ENCODE data around the gene RDH11.
"Not testable (repeated sequence)": the region's sequence is repeated elsewhere in the genome, so short reads cannot be mapped to it uniquely, and the experiment has no call there.

RDH11 gene

DNA sequence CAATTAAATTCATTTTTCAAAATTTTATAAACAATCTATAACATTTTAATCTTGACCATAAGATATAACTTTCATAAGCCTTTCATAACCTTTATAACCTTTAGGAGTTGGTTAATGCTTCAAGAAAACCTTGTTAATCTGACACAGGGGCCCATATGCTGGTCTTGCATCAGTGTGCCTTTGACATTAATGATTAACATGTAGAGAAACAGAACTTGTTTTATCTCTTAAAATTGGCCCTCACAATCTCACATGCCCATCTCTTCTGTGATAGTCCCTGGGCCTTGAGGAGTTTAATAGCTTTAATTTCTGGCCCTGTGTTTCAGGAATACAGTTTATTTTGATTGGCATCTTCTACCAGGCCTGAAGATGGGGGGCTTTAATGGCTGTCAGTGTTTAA, 13.8 kb upstream of the RDH11 start:
- not testable (repeated sequence) for H3K4me3 ChIP-seq (ENCODE audit: low read length); DNase-seq (ENCODE audit: low read depth, low spot score)

DNA sequence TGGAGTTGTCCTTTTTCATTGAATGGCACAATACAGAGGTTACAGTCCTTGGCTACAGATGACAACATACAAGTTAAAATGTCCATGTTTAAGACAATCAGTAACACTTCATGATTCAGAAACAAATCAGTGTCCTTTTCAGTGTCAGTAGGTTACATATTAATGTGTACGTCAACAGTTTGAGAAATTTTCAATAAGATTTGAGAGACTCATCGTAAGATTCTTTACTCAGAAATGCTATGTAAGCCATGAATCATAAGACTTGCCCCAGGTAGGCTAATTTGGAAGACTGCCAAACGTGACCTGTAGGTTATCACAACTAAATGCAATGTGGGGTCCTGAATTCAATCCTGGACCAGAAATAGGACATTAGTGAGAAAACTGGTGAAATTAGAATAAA, 9.6 kb upstream of the RDH11 start:
- DNase-seq (ENCODE audit: low read depth, low spot score): no peak
- H3K4me3 ChIP-seq (ENCODE audit: low read length): no peak overlapping the region

DNA sequence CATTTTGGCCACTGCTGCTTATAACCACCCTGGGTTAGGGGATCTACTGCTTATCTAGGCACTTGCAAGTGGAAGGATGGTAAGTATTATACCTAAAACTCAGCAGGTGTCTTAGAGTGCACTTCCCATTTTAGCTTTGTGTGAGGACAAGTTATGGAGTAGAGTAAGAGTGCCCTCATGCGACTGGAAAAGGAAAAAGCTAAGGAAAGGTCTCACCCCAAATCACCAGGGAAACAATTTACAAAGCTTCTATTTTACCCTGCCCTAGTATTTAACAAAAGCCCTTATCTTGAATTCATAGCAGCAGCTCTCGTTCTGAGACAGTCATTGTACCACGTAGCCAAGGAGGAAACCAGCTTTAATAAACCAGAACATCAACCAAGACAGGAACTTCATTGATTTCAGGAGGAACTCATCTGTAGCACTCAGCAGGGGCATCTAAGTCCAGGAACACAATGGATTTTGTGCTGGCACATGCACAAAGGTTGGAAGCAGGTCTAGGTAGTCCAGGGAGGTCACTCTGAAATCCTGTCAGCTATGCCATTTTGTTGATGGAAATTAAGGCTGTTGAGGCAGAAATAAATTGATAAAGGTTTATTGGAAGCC, 9.0 kb upstream of the RDH11 start:
- DNase-seq (ENCODE audit: low read depth, low spot score): peak; percentile 67
- H3K4me3 ChIP-seq (ENCODE audit: low read length): no peak overlapping the region

DNA sequence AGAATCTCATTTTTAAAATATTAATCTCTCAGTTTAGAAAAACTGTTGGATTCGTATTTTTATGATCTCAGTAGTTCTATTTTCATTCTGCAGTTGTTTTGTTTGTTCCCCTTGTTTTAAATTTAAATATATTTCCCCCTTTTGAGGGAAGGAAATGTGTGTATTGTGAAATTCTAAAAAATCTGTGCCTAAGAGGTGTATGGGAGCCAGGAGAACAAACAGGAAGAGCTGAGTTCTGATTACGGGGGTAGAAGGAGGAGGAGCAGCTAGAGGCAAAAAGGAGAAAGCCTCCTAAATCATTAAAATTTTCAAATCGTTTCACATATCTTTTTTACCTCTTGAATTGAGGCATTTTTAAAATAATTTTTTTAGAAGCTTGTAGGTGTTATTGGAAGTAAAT, 8.4 kb upstream of the RDH11 start:
- no peak for DNase-seq (ENCODE audit: low read depth, low spot score)
- H3K4me3 ChIP-seq (ENCODE audit: low read length): no peak overlapping the region

DNA sequence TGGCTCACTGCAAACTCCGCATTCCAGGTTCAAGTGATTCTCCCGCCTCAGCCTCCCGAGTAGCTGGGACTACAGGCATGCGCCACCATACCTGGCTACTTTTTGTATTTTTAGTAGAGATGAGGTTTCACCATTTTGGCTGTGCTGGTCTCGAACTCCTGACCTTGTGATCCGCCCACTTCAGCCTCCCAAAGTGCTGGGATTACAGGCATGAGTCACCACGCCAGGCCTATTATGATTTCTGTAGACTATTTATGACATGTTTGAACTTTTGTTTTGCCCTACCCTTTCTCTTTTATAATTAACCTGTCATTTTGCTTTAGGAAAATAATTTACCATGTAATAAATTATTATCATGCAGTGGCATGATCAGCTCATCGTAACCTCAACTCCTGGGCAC, 5.9 kb upstream of the RDH11 start, which contains the start of gene RDH12:
TSS of gene RDH12 (plus strand) at position 395 of the 400 bp plus-strand sequence. CDS start 20,757 bp downstream, outside the sequence.
- not testable (repeated sequence) for DNase-seq (ENCODE audit: low read depth, low spot score); H3K4me3 ChIP-seq (ENCODE audit: low read length)

DNA sequence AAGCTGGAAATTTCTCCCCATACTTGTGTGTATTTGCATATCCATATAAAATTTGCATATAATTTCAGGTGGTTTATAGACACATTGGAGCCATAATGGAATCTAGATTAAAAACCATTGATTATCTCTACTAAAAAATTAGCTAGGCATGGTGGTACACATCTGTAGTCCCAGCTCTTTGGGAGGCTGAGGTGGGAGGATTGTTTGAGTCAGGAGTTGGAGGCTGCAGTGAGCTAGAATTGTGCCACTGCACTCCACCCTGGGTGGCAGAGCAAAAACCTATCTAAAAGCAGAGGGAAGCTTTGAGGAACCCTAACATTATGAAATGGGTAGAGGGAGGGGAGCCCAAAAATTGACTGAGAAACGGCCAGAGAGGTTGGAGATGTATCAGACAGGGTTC, 2.6 kb upstream of the RDH11 start:
- DNase-seq (ENCODE audit: low read depth, low spot score): no peak
- H3K4me3 ChIP-seq (ENCODE audit: low read length): no peak overlapping the region

DNA sequence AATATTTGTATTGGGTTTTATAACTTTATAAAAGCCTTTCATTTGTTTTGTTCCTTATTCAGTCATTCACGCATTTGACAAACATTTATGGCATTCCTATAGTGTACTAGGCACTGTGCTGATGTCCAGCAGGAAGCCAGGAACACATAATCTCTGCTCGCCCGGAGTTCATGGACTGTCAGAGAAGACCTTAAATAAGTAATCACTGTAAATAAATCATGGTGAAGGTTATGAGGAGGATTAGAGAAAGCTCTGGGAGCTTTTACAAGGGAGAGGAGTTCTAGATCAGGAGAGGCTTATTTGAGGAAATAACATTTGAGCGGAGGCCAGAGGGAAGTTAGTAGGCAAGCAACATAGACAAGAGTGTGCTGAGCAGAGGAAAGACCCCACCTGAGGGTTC, 1.4 kb upstream of the RDH11 start:
- no peak overlapping the region for H3K4me3 ChIP-seq (ENCODE audit: low read length)
- no peak for DNase-seq (ENCODE audit: low read depth, low spot score)

DNA sequence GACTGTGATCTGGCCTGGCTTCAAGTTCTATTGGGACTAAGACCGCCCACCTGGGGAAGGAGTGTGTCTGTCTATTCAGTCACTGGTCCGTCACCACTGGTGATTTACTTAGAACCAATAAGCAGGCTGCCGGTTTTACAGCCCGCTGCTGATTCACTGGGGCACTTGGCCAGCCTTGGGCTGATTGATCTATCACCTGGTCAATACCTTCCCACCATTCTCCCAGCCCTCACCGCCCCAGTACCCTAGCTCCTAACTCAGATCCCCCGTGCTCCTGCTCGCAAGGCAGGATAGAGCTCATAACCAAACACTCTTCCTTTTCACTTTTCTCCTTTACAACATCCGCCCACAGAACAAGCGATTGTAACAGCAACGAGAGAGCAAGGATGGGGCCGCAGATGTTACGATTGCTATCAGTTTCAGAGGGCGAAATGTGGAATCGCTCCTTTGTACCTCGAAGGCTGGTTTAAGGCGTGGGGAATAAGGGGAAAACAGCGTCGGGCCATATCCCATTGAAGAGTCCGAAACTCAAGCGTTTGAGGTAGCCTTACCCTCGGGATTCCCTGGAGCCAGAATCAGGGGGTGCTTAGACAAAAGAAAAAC, 672 bp downstream of the RDH11 start:
- H3K4me3 ChIP-seq (ENCODE audit: low read length): peak overlapping the region; percentile 95
- peak; percentile 83 for DNase-seq (ENCODE audit: low read depth, low spot score)

DNA sequence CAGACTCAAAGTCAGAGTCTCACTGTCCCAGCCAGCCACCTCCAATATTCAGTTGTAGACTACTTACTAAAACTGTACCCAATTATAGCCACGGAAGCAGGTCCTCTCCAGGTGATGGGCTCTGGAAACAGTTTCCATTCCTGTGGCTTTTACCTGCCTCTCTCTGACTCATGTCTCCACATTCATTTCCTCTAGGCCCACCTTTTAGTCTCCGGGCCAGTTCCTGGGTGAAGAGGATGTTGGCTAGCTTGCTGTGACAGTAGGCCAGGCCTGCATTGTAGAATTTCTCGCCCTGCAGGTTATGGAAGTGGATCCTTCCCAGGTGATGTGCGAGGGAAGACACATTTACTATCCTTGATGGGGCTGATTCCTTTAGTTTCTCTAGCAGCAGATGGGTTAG, 5.6 kb downstream of the RDH11 start:
- H3K4me3 ChIP-seq (ENCODE audit: low read length): no peak overlapping the region
- no peak for DNase-seq (ENCODE audit: low read depth, low spot score)

DNA sequence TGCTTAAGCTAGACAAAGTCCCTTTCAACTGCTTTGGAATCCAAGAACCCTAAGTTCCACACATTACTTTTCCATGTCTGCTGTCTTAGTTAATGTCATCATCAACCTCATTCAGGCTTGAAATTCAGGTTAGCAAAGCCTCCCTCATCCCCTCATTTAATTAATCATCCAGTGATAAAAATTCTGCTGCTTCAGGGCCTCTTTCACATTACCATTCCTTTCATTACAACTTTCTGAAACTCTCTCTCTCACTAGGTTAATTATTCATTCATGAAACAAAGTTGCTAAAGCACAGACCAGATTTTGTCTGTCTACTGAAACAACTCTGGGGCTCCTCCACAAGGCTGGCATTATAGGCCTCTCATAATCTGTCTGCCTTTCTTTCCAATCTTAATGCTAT, 11.7 kb downstream of the RDH11 start:
- DNase-seq (ENCODE audit: low read depth, low spot score): no peak
- no peak overlapping the region for H3K4me3 ChIP-seq (ENCODE audit: low read length)

DNA sequence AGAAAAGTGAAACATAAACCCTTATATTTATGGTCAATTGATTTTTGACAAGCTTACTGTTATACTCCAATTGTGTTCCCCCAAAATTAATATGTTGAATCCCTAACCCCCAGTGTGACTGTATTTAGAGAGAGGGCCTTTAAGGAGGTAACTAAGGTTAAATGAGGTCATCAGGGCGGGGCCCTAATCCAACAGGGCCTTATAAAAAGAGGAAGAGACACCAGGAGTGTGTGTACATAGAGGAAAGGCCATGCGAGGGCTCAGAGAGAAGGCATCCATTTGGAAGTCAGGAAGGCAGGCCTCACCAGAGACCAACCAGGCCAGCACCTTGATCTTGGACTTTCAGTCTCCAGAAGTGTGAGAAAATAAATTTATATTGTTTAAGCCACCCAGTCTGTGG, 14.6 kb downstream of the RDH11 start:
- DNase-seq (ENCODE audit: low read depth, low spot score): no peak
- no peak overlapping the region for H3K4me3 ChIP-seq (ENCODE audit: low read length)

DNA sequence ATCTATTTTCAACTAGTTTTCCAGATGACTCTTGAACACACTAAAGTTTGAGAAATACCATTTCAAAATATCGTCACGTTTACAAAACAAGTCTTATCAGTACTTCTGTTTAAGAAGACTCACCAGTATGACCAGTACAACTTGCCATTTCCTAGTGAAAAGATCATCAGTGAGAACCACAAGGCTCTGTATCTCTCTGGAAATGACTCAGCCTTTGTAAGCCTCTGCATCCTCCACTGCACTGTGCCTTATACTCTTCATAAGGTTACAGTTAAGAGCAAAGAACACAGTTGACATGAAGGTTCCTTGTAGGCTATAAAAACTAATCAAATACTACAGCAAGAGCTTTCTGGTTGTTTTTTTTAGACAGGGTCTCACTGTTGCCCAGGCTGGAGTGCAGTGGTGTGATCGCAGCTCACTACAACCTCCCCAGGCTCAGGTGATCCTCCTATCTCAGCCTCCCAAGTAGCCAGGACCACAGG, 15.4 kb downstream of the RDH11 start:
- no peak for DNase-seq (ENCODE audit: low read depth, low spot score)
- no peak overlapping the region for H3K4me3 ChIP-seq (ENCODE audit: low read length)

DNA sequence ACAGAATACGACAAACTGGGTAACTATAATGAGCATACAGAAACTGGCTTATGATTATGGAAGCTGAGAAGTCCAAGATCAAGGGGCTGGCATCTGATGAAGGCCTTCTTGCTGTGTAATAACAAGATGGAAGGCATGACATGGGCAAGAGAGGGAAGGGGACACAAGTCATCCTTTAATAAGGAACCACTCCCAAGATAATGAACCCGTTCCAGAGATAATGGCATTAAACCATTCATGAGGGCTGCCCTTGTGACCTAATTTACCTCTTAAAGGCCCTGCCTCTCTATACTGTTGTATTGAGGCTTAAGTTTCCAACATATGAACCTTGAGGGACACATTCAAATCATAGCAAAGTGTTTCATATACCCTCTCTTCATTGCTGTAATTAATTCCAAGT, 16.6 kb downstream of the RDH11 start:
- no peak for DNase-seq (ENCODE audit: low read depth, low spot score)

DNA sequence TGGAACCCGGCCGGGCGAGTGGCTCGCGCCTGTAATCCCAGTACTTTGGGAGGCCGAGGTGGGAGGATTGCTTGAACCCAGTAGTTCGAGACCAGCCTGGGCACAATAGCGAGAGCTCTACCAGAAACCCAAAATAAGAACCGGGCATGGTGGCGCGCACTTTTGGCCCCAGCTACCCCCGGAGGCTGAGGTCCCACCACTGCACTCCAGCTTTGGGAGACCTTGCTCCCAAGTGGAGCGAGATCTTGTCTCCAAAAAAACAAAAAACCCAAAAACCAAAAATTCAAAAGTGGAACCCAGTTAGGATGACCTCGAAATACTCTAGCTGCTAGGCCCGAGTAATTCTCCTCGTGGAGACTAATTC, 20.4 kb downstream of the RDH11 start:
- peak overlapping the region; percentile 77 for H3K4me3 ChIP-seq (ENCODE audit: low read length)
- no peak for DNase-seq (ENCODE audit: low read depth, low spot score)

More for the DNA sequence above, 16.6 kb downstream of the RDH11 start:
- no peak overlapping the region for H3K4me3 ChIP-seq (ENCODE audit: low read length)

DNA sequence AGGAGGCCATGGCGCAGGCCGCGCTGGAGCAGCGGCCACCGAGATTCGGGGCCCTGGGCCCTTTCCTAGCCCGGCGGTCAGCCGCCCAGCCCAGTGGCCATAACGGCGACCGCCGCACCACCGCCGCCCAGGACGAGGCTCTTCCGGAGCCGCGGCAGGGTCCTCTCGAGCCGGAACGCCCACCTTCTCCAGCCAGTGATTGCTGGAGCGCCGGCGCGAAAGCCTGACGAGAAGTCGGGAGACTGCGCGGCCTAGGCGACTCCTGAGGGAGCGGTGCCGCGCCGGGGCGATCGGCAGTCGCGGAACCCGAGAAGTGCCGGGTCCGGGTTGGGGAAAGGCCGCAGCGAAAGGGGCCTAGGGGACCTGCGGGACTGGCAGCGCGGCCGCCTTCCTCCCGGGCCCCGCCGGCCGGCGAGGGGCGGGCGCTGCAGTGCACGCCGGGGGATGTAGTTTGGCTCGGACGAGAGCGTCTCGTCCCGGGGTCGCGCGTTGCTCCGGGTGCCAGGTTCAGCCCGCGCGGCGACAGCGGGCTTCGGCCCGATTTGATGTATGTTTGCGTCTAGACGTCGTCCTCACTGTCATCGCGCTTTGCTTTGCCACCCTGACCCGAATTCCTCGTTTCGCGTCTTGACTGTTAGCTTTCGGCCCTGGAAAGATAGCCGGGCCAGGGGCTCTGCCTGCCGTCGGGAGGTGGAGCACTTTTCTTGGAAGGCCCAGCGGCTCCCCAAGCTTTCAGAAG, 20.9 kb downstream of the RDH11 start, which contains the start of gene VTI1B:
TSS of gene VTI1B (minus strand) at position 153 of the 739 bp plus-strand sequence. CDS start at position 10, 143 bp downstream.
- H3K4me3 ChIP-seq (ENCODE audit: low read length): peak within 1 kb of the TSS; percentile 77
- DNase-seq (ENCODE audit: low read depth, low spot score): peak; percentile 46

DNA sequence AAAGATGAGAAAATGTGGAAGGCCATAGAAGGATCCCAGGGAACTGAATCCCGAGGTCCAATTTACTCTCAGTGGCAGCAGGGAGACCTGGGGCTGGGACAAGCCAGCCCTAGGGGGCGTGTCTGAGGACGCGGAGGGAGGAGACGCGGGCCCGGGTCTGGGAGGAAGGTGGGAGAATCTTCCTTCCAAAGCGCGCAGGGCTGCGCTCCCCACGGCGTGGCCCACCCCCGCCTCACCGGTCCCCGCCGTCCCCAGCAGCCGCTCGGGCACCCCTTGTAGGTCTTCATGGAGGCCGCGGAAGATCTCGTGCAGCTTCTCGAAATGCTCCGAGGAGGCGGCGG, 21.5 kb downstream of the RDH11 start:
- no peak for DNase-seq (ENCODE audit: low read depth, low spot score)
- H3K4me3 ChIP-seq (ENCODE audit: low read length): peak overlapping the region; percentile 77

DNA sequence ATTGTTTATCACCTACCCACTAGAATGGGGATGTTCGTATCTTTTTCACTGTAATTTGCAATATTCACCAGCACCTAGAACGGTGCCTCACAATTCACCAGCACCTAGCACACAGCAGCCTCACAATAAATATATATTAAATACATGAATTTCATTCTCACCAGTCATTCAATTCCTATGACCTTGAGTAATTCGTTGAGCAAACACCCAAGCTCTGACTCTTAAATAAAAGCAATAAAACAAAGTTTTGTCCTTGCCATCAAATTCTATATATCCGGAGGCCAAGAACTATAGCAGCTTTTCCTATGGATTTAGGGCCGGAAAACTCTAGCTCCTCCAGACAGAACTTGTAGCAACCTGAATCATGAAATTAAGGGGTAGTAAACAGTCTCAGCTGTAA, 22.1 kb downstream of the RDH11 start:
- peak overlapping the region; percentile 77 for H3K4me3 ChIP-seq (ENCODE audit: low read length)
- DNase-seq (ENCODE audit: low read depth, low spot score): no peak

DNA sequence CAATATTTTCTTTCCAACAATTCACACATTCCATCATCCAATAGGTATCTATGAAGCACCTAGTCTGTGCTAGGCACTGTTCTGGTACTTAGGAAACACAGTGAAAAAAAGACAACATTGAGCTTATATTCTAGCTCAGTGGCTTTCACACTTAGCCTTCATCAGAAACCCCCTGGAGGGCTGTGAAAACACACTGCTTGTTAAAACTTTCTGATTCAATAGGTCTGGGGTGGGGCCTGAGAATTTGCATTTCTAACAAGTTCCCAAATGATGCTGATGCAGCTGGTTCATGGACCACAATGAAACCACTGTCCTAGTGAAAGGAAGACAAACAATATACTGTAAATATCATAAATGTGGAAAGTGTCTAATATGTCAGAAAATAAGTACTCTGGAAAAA, 27.0 kb downstream of the RDH11 start:
- H3K4me3 ChIP-seq (ENCODE audit: low read length): no peak overlapping the region
- DNase-seq (ENCODE audit: low read depth, low spot score): no peak

DNA sequence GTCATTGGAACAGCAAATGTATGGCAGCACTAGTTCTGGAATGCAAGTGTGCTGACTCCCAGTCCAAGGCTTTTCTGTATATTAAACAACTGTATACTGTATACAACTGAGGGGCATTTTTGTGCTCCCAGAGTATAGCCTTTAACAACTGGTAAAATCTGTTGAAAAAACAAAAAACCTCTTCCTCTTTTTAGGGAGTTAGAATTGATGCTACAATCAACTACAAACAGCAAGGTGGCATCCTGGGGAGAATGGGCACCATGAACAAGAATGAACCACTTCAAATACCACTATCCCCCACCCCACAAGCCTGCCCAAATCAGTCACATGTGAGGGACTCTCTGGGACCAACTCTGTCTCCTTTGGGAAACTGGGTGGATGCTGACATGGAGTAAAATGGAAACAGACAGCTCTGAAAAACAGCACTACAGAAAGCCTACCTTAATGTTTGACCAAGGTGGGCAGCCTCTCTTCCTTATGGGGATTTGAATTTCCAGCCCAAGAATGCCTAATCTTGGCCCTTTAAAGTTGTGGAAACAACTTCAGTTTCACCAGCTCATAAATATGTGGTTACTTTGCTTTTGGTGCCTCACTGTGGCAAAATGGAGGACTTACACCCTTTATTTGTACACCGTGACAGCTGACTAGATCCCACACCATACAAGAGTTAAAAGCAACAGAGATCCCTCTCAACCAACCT, 28.7 kb downstream of the RDH11 start:
- peak; percentile 59 for DNase-seq (ENCODE audit: low read depth, low spot score)
- H3K4me3 ChIP-seq (ENCODE audit: low read length): no peak overlapping the region

DNA sequence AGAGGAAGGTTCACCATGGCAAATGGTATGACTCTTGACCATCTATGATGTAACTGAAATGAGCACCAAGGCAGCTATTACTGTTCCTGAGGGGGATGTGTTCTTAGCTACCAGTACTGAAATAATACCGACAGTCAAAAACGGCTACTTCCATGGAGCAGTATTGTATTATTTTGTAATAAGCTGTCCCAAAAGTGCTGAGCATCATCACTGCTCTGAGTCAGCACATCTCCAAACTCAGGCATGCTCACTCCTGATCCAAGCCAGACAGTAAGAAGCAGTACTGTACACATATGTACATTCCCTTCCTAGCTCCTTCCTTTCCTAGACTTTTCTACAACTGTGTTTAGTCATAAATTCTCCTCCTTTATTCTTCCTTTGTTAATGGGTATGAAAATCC, 29.7 kb downstream of the RDH11 start:
- no peak overlapping the region for H3K4me3 ChIP-seq (ENCODE audit: low read length)
- DNase-seq (ENCODE audit: low read depth, low spot score): no peak

All from Jurkat, Clone E6-1 (cell line).